Endothelial cell of umbilical vein (primary cell): ENCODE results near the gene CNST. TPM values are rescaled to one million over a fixed set of nuclear protein-coding genes. Genes with fewer than 3 reads are reported as not detected.

Experiments
- BruUV-seq: library from RNA; stranded (reverse); fragments of 400-500 nt; replicated peaks from 2 replicates; lab custom pipeline; 2021; lab: Mats Ljungman, UMichigan
- CTCF ChIA-PET: fragments of 300-600, 350-600 bp; sonication (Branson Sonifier 250); formaldehyde crosslinking; loops from one replicate; lab custom pipeline; 2021; ENCODE audit warnings: antibody characterized with exemption, inconsistent platforms; lab: Charles Lee
- POLR2A ChIA-PET: fragments of 300-600, 350-600 bp; sonication (Branson Sonifier 250); formaldehyde crosslinking; loops from one replicate; lab custom pipeline; 2021; ENCODE audit warnings: antibody characterized with exemption, inconsistent platforms; lab: Charles Lee
- DNase-seq: peaks from one replicate; pipeline ENCODE4 v3.0.0-alpha.2; 2011; ENCODE audit warnings: low read depth, low spot score
- FAIRE-seq: peaks from 2 replicates; lab custom pipeline; 2011; peaks lifted over from hg19 to GRCh38; lab: Jason Lieb, UNC
- H2AFZ ChIP-seq: 2 replicates; pipeline ENCODE4 v1.6.0; 2012; ENCODE audit warnings: low read depth, low read length, control low read depth, inconsistent platforms
- H3K27ac ChIP-seq: 2 replicates; pipeline ENCODE4 v1.5.1; 2011; ENCODE audit warnings: low read depth, mild to moderate bottlenecking, control low read depth, low read length, moderate library complexity; ENCODE audit not compliant: insufficient read depth
- H3K27me3 ChIP-seq, 2 experiments: 2 replicates each; pipeline versions ENCODE4 v1.6.0 to v1.6.1; 2011; ENCODE audit warnings: low read length in 2 of 2, mixed read lengths in 1 of 2; ENCODE audit not compliant: control insufficient read depth in 2 of 2, insufficient read depth in 2 of 2
- H3K36me3 ChIP-seq, 2 experiments: 2 replicates in 1 of 2; 3 replicates in 1 of 2; pipeline ENCODE4 v1.5.1; 2011; ENCODE audit warnings: low read length in 2 of 2, mild to moderate bottlenecking in 1 of 2, moderate library complexity in 1 of 2; ENCODE audit not compliant: control insufficient read depth in 2 of 2, insufficient read depth in 2 of 2; ENCODE audit errors: extremely low read depth in 1 of 2
- H3K4me1 ChIP-seq: 3 replicates; pipeline ENCODE4 v1.5.1; 2011; ENCODE audit warnings: mild to moderate bottlenecking, low read length; ENCODE audit not compliant: control insufficient read depth, insufficient read depth; ENCODE audit errors: extremely low read depth
- H3K4me2 ChIP-seq: 2 replicates; pipeline ENCODE4 v1.6.1; 2011; ENCODE audit warnings: low read length, control low read depth, mixed read lengths; ENCODE audit not compliant: insufficient read depth
- H3K4me3 ChIP-seq, 3 experiments: fragments of 200-600 bp in 1 of 3; sonication (generic), shearing (Covaris generic) in 1 of 3; replicated peaks in 1 of 3; 2 replicates each; pipeline ENCODE4 v1.5.1; 2011 to 2016; ENCODE audit warnings: control low read depth in 3 of 3, low read length in 3 of 3, mild to moderate bottlenecking in 2 of 3, inconsistent platforms in 1 of 3, low read depth in 1 of 3, moderate library complexity in 1 of 3; ENCODE audit not compliant: insufficient read depth in 1 of 3
- H3K79me2 ChIP-seq: 2 replicates; pipeline ENCODE4 v1.6.0; 2012; ENCODE audit warnings: low read length, inconsistent platforms; ENCODE audit not compliant: control insufficient read depth, insufficient read depth
- H3K9ac ChIP-seq: replicated peaks from 2 replicates; pipeline ENCODE3; 2011; ENCODE audit warnings: low read length, control low read depth; ENCODE audit not compliant: insufficient read depth; ENCODE audit errors: extremely low read depth
- H3K9me1 ChIP-seq: replicated peaks from 3 replicates; pipeline ENCODE4 v1.6.0; 2011; ENCODE audit warnings: mild to moderate bottlenecking, low read length; ENCODE audit not compliant: control insufficient read depth, insufficient read depth; ENCODE audit errors: extremely low read depth
- H3K9me3 ChIP-seq: replicated peaks from 2 replicates; pipeline ENCODE4 v1.5.1; 2012; ENCODE audit warnings: low read length, inconsistent platforms; ENCODE audit not compliant: control insufficient read depth, insufficient read depth
- H4K20me1 ChIP-seq: replicated peaks from 2 replicates; pipeline ENCODE3; 2011; ENCODE audit warnings: mild to moderate bottlenecking, low read length; ENCODE audit not compliant: control insufficient read depth, insufficient read depth; ENCODE audit errors: extremely low read depth
- FOS ChIP-seq: IDR thresholded peaks from 2 replicates; pipeline ENCODE4 v1.6.1; 2011; ENCODE audit warnings: mild to moderate bottlenecking, low read length, moderate library complexity, borderline replicate concordance; ENCODE audit not compliant: insufficient read depth
- GATA2 ChIP-seq: IDR thresholded peaks from 2 replicates; pipeline ENCODE4 v1.7.0; 2011; ENCODE audit warnings: low read depth, mild to moderate bottlenecking, moderate library complexity, mixed read lengths, low read length; ENCODE audit not compliant: insufficient read length, insufficient read depth
- JUN ChIP-seq: IDR thresholded peaks from 2 replicates; pipeline ENCODE4 v1.6.1; 2011; ENCODE audit warnings: borderline replicate concordance, low read depth; ENCODE audit not compliant: insufficient read length, insufficient read depth
- MYC ChIP-seq: IDR thresholded peaks from one replicate; pipeline ENCODE4 v1.6.1; 2011; ENCODE audit warnings: mild to moderate bottlenecking, low read depth, low read length
- POLR2A ChIP-seq: IDR thresholded peaks from 2 replicates; pipeline ENCODE4 v1.6.1; 2012; ENCODE audit warnings: low read depth, mild to moderate bottlenecking, control low read depth, low read length
- dilution Hi-C: fragments of 300-500 bp; cut with MboI; formaldehyde crosslinking; loops from one replicate; pipeline ENCODE4 v1.15.0; 2019; ENCODE audit warnings: low sequenced_read_pairs; ENCODE audit not compliant: extremely low pct_ligation_motif_present
- intact Hi-C: fragments of 100-400 bp; cut with micrococcal nuclease; formaldehyde crosslinking; loops from one replicate; pipeline ENCODE4 v1.10.0; 2022
- polyA plus RNA-seq, 4 experiments: library from polyadenylated mRNA; depleted of rRNA in 3 of 4; stranded (reverse) in 3 of 4; unstranded in 1 of 4; fragments of >200 nt; gene quantifications; 2 replicates each; pipeline versions ENCODE4 v1.2.1 to v1.2.3, GENCODE V29; 2011 to 2012; ENCODE audit warnings: missing spikeins in 1 of 4
- total RNA-seq: library from RNA; stranded (reverse); gene quantifications from 2 replicates; pipeline ENCODE4 v1.2.3, GENCODE V29; 2021
- TF ChIP-seq, protein P1 (sequence below): IDR thresholded peaks from 2 replicates; pipeline ENCODE4 v1.6.1; 2011; ENCODE audit not compliant: insufficient read depth, insufficient read length
- TF ChIP-seq, protein P2 (sequence below), 2 donors: IDR thresholded peaks; 1 replicate in 1 of 2; 2 replicates in 1 of 2; pipeline ENCODE4 v1.5.1; 2011; ENCODE audit warnings: low read length in 2 of 2, mild to moderate bottlenecking in 2 of 2, moderate library complexity in 2 of 2, control low read depth in 1 of 2, inconsistent platforms in 1 of 2, low read depth in 1 of 2; ENCODE audit not compliant: insufficient read depth in 1 of 2; ENCODE audit errors: extremely low read depth in 1 of 2

CNST gene
- total and polyA plus RNA-seq, 2 donors (not counting 3 experiments of a cell fraction or from before 2014, with no cell fraction given) = 6.3 to 18.1 TPM

DNA sequence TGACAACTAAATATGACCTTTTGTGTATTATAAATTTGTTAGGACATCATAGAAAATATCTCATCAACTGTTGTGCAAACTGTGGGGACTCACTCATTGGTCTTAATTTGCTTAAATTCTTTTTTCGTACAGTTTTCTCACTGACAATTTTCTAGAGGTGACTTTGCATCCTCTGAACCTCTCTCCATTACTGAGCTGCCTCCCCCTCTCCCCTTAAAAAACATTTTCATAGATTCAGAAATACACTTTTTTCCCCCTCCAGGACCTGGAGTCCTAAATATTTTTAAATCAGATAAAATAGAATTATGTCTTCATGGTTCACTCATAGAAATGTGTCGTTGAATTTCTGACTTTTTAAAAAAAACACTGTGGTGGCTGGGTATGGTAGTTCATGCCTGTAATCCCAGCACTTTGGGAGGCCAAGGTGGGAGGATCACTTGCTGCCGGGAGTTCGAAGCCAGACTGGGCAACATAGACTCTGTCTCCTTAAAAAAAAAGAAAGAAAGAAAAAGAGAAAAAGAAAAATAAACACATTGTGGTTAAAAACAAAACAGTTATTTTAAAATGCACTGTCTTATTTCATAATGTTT lies 1.5 kb downstream of the CNST start:
- H3K9me1 ChIP-seq = no peaks in the 10 kb centered on the region
- intact Hi-C loops = loop anchor here (2.0 to 10.0 kb wide), 4 partner anchors 61 to 1475 kb away; partner anchors contain the start of gene SMYD3
- H3K27me3 ChIP-seq = no peaks in the 10 kb centered on the region
- BruUV-seq = no TSS peak
- H3K9me3 ChIP-seq = no peaks in the 10 kb centered on the region
- dilution Hi-C loops = no loop called here
- H3K27ac ChIP-seq = peak overlapping the region; percentile 70
- peaks cover 50% of the 10 kb centered on the region for H3K4me1 ChIP-seq
- H3K4me3 ChIP-seq = peak overlapping the region in 2 of 3 experiments; percentile 79 to 90
- peaks cover 66% of the 10 kb centered on the region for H3K79me2 ChIP-seq
- no peaks in the 10 kb centered on the region for H4K20me1 ChIP-seq
- CTCF ChIA-PET = interaction anchor here (0.8 to 3.0 kb wide), 4 partner anchors 19 to 121 kb away, joined by 3 to 14 read pairs (median 8); no protein-coding TSS in a partner anchor
- DNase-seq = no peak
- no peak for FAIRE-seq
- no peak overlapping the region for H2AFZ ChIP-seq
- POLR2A ChIA-PET = interaction anchor here (0.7 to 1.4 kb wide), 2 partner anchors 41 to 339 kb away, joined by 3 read pairs; no protein-coding TSS in a partner anchor
- H3K36me3 ChIP-seq = no peaks in the 10 kb centered on the region
- TF ChIP-seq, protein P1, sequence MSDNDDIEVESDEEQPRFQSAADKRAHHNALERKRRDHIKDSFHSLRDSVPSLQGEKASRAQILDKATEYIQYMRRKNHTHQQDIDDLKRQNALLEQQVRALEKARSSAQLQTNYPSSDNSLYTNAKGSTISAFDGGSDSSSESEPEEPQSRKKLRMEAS = no peak
- TF ChIP-seq JUN (no peak), GATA2 (no peak), MYC (no peak), FOS (no peak), POLR2A (no peak)
- TF ChIP-seq, protein P2, sequence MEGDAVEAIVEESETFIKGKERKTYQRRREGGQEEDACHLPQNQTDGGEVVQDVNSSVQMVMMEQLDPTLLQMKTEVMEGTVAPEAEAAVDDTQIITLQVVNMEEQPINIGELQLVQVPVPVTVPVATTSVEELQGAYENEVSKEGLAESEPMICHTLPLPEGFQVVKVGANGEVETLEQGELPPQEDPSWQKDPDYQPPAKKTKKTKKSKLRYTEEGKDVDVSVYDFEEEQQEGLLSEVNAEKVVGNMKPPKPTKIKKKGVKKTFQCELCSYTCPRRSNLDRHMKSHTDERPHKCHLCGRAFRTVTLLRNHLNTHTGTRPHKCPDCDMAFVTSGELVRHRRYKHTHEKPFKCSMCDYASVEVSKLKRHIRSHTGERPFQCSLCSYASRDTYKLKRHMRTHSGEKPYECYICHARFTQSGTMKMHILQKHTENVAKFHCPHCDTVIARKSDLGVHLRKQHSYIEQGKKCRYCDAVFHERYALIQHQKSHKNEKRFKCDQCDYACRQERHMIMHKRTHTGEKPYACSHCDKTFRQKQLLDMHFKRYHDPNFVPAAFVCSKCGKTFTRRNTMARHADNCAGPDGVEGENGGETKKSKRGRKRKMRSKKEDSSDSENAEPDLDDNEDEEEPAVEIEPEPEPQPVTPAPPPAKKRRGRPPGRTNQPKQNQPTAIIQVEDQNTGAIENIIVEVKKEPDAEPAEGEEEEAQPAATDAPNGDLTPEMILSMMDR (IDR thresholded peaks at IDR 0.05; ENCODE audit: extremely low read depth in 1 of 2, insufficient read depth in 1 of 2, low read depth in 1 of 2, low read length in 2 of 2) = no peak
- H3K9ac ChIP-seq = peak overlapping the region; percentile 93
- peak overlapping the region; percentile 95 for H3K4me2 ChIP-seq
